ENCODE data around the gene PRKAG2.

GRCh38 chr7:151732834-151733592 lies 143.9 kb downstream of the PRKAG2 start:
- no peak for TF ChIP-seq CTCF (conservative IDR thresholded peaks at IDR 0.05 in 1 of 2, IDR thresholded peaks at IDR 0.05 in 1 of 2; ENCODE audit: extremely low read depth in 1 of 2, insufficient read depth in 1 of 2, low read depth in 1 of 2, low read length in 2 of 2)
- TF ChIP-seq EZH2 (IDR thresholded peaks at IDR 0.05; ENCODE audit: borderline replicate concordance, low read length), result no peak

Measured in mammary epithelial cell (primary cell).